Ascending aorta (tissue), 2 donors: ENCODE results near the gene SLC35G1. TPM values are rescaled to one million over a fixed set of nuclear protein-coding genes. Genes with fewer than 3 reads are reported as not detected.

Experiments
- DNase-seq, 2 donors: peaks; one replicate each; pipeline ENCODE4 v3.0.0-alpha.2; 2019; ENCODE audit warnings: low spot score in 2 of 2
- H3K27ac ChIP-seq, 2 donors: fragments of 200-600 bp; sonication (generic); one replicate each; pipeline ENCODE4 v1.5.1; 2016 to 2017; ENCODE audit warnings: mild to moderate bottlenecking in 1 of 2
- H3K27me3 ChIP-seq: fragments of 200-600 bp; sonication (generic); one replicate; pipeline ENCODE4 v1.5.1; 2017
- H3K36me3 ChIP-seq, 2 donors: fragments of 200-600 bp; sonication (generic); one replicate each; pipeline ENCODE4 v1.5.1; 2016
- H3K4me1 ChIP-seq, 2 donors: fragments of 200-600 bp; sonication (generic); one replicate each; pipeline ENCODE4 v1.5.1; 2016 to 2017; ENCODE audit warnings: mild to moderate bottlenecking in 1 of 2
- H3K4me3 ChIP-seq, 2 donors: fragments of 200-600 bp; sonication (generic); one replicate each; pipeline ENCODE4 v1.5.1; 2016 to 2017; ENCODE audit warnings: mild to moderate bottlenecking in 1 of 2
- H3K9me3 ChIP-seq, 2 donors: fragments of 200-600 bp; sonication (generic); one replicate each; pipeline ENCODE4 v1.5.1; 2016
- CTCF ChIP-seq, 3 experiments: fragments of 200-600 bp in 2 of 3; fragments of 450-650 bp in 1 of 3; sonication (generic) in 2 of 3; IDR thresholded peaks; one replicate each; pipeline ENCODE4 v1.5.1; 2016 to 2019; ENCODE audit warnings: antibody characterized with exemption in 3 of 3, mild to moderate bottlenecking in 1 of 3, moderate library complexity in 1 of 3
- intact Hi-C: fragments of 100-400 bp; cut with DNase I; formaldehyde crosslinking; loops from one replicate; pipeline ENCODE4 v1.15.1; 2023
- total RNA-seq: library from RNA; depleted of rRNA; stranded (reverse); fragments of >200 nt; gene quantifications from one replicate; pipeline ENCODE4 v1.1.0, GENCODE V29; 2016

The SLC35G1 gene
- total RNA-seq, 1 donor from 2014 or later, result 3.7 TPM

- Histone ChIP-seq H3K4me3 (no peak overlapping the region), H3K36me3 (no peaks in the 10 kb centered on the region), H3K9me3 (no peaks in the 10 kb centered on the region), H3K27ac (no peak overlapping the region), H3K27me3 (no peaks in the 10 kb centered on the region), H3K4me1 (no peaks in the 10 kb centered on the region)
- TF ChIP-seq CTCF (IDR thresholded peaks at IDR 0.05), result no peak
- intact Hi-C loops, result no loop called here
- DNase-seq, result no peak
These were observed 19.3 kb upstream of the SLC35G1 start for GRCh38 chr10:93874309-93875031.

- DNase-seq, result no peak
- Histone ChIP-seq H3K4me1 (no peaks in the 10 kb centered on the region), H3K9me3 (no peaks in the 10 kb centered on the region), H3K4me3 (no peak overlapping the region), H3K27ac (no peak overlapping the region), H3K36me3 (no peaks in the 10 kb centered on the region), H3K27me3 (no peaks in the 10 kb centered on the region)
- intact Hi-C loops, result no loop called here
- no peak for TF ChIP-seq CTCF (IDR thresholded peaks at IDR 0.05)
These were observed 18.8 kb upstream of the SLC35G1 start for GRCh38 chr10:93875032-93875358.

GRCh38 chr10:93876381-93876780, 17.4 kb upstream of the SLC35G1 start:
- H3K4me1 ChIP-seq, result no peaks in the 10 kb centered on the region
- H3K4me3 ChIP-seq, result no peak overlapping the region
- TF ChIP-seq CTCF (IDR thresholded peaks at IDR 0.05), result no peak
- no peak for DNase-seq
- no peak overlapping the region for H3K27ac ChIP-seq
- intact Hi-C loops, result no loop called here
- no peaks in the 10 kb centered on the region for H3K27me3 ChIP-seq
- no peaks in the 10 kb centered on the region for H3K36me3 ChIP-seq
- H3K9me3 ChIP-seq, result no peaks in the 10 kb centered on the region

- DNase-seq, result no peak
- no peaks in the 10 kb centered on the region for H3K36me3 ChIP-seq
- intact Hi-C loops, result no loop called here
- TF ChIP-seq CTCF (IDR thresholded peaks at IDR 0.05), result no peak
- H3K4me1 ChIP-seq, result no peaks in the 10 kb centered on the region
- no peaks in the 10 kb centered on the region for H3K9me3 ChIP-seq
- H3K27ac ChIP-seq, result no peak overlapping the region
- no peak overlapping the region for H3K4me3 ChIP-seq
- H3K27me3 ChIP-seq, result no peaks in the 10 kb centered on the region
These were observed 14.5 kb upstream of the SLC35G1 start for GRCh38 chr10:93879273-93879672.

- Histone ChIP-seq H3K9me3 (no peaks in the 10 kb centered on the region), H3K27ac (no peak overlapping the region), H3K4me1 (no peaks in the 10 kb centered on the region), H3K27me3 (no peaks in the 10 kb centered on the region), H3K4me3 (peak overlapping the region; percentile 62 to 93), H3K36me3 (no peaks in the 10 kb centered on the region)
- intact Hi-C loops, result no loop called here
- no peak for TF ChIP-seq CTCF (IDR thresholded peaks at IDR 0.05)
- DNase-seq, result no peak
These were observed 969 bp downstream of the SLC35G1 start for GRCh38 chr10:93894516-93895378.
